Suppressor macrophage (primary cell): ENCODE measurements around the gene HHIPL1.
A peak's percentile ranks its signal among the peaks of the same experiment; 100 is the strongest.

Experiments
- DNase-seq, 4 experiments: peaks; one replicate each; pipeline ENCODE4 v3.0.0-alpha.2; 2020 to 2022

Gene HHIPL1

DNA sequence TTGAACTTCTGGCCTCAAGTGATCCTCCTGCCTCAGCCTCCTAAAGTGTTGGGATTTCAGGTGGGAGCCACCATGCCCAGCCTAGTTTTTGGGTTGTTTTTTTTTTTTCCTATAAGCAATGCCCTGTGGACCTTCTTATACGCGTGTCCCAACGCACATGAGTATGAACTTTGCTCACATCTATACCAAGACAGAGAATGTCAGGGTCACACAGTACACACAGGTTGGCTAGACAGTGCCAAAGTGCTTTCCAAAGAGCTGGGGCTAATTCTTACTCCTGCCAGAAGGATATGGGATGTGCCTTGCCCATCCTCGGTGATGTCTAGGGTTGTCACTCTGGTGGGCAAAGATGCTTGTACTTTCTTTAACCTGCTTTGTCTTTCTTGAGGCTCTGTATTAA is 33.3 kb upstream of the HHIPL1 start:
- no peak for DNase-seq

GRCh38 chr14:99612071-99612737 is 32.7 kb upstream of the HHIPL1 start:
- no peak for DNase-seq

GRCh38 chr14:99612738-99613330 is 32.1 kb upstream of the HHIPL1 start:
- no peak for DNase-seq

DNA sequence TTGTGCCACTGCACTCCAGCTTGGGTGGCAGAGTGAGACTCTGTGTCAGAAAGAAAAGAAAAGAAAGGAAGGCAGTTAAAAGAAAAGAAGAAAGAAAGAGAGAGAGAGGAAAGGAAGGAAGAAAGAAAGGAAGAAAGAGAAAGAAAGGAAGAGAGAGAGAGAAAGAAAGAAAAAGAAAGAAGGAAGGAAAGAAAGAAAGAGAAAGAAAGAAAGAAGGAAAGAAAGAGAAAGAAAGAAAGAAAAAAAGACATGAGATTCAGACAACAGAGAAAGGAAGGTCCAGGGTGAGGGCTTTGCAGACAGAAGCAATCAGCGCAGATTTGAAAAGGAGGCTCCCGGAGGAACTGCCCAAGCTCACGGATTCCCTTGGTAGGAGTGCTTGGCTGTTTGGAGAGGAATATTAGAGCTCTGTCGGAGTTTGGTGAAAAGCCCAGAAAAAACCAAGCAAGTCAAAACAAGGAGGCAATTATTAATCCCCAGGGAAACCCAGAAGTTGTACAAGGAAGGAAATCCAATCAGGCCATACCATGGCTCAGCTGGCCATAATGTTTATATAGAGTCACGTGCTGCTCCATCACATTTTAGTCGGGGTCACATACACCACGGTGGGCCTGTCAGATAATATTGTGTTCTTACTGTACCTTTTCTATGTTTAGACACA is 29.3 kb upstream of the HHIPL1 start:
- DNase-seq, result no peak

DNA sequence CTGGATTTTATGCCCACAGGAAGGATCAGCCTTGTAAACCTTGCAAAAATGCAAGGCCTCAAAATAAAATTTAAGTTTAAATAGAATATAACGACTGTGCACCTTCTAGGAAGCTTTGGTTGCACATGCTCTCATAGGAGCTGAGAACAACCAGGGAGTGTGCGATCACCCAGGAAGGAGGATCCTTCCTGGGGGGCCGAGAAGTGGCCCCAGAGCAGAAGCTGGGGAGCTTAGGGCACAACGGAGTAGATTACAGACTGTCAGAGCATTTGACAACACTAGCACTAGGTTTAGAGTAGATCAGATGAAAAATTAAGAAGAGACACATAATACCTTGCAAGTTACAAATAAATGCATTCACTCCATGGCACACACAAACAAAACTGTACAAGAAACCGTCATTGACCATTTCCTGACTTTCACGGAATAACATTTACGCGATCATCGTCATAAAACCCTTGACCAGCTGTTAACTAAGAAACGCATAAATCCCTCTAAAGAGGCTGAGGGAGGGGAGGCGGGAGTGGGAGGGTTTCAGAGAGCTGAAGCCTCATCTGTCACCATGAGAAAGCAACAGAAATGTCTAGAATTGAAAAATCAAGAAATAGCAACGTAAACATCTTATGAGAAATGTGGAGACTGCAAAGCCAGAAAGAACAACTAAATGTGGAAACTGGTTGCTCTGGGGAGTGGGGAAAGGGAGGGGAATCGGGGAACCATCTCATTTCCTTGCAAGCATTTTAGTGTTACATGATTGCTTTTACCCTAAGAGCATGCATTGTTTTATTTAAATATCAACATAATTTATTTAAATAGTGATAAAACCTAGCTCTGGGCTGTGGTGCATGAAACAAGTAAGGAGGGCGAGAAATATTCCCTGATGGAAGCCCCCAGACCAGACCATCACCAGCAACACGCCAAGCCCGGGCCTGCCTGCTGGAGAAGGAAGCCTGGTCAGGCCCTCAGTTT is 27.8 kb upstream of the HHIPL1 start:
- DNase-seq, result no peak

GRCh38 chr14:99619835-99620834 is 24.8 kb upstream of the HHIPL1 start:
- no peak for DNase-seq

DNA sequence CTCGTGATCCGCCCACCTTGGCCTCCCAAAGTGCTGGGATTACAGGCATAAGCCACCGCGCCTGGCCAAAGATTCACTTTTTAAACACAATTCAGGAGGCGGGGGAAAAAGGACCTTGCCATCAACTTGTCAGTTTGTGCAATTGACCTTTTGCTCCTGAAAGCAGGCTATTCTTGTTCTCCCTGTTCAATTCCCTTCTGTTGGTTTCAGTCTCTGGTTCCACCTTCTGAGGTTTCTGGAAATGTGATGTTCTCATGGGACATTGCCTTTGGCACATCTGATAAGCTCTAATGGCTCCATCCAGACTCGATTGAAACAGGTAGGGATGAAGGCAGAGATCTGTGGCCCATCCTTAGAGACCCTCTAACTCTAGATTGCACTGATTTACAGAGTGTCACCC is 23.0 kb upstream of the HHIPL1 start:
- DNase-seq, result no peak

- DNase-seq, result no peak
Observed at GRCh38 chr14:99624024-99624423, 20.9 kb upstream of the HHIPL1 start.

GRCh38 chr14:99624971-99625370 is 20.0 kb upstream of the HHIPL1 start:
- no peak for DNase-seq

DNA sequence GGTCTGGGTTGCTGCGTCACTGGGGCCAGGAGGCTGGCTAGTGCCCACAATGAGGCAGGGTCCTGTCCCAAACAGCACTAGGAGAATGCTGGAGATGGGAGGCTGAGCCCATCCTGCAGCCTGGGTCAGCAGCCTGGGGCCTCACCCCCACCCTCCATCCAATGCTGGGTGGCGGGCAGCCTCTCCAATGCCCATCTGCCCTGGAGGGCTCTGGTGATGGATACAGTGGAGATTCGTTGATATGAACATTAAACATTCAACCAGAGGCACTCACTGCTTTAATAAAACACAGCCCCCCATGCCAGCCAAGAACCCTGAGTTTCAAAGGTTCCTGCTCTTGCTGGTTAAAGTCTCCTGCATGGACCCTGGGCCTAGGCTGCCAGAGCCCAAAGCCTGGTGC is 19.5 kb upstream of the HHIPL1 start:
- DNase-seq, result no peak

- DNase-seq, result no peak
Observed at GRCh38 chr14:99626041-99626648, 18.8 kb upstream of the HHIPL1 start.

DNA sequence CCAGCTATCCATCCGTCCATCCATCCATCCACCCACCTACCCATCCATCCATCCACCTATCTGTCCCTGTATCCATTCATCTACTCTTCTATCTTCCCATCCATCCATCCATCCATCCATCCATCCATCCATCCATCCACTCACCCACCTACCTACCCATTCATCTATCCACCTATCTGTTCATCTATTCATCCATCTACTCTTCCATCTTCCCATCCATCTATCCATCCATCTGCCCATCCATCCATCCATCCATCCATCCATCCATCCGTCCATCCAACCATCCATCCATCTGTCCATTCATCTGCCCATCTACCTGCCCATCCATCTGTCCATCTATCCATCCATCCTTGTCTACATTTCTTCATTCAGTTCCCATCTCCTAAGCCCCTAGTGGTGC is 17.8 kb upstream of the HHIPL1 start:
- no peak for DNase-seq

DNA sequence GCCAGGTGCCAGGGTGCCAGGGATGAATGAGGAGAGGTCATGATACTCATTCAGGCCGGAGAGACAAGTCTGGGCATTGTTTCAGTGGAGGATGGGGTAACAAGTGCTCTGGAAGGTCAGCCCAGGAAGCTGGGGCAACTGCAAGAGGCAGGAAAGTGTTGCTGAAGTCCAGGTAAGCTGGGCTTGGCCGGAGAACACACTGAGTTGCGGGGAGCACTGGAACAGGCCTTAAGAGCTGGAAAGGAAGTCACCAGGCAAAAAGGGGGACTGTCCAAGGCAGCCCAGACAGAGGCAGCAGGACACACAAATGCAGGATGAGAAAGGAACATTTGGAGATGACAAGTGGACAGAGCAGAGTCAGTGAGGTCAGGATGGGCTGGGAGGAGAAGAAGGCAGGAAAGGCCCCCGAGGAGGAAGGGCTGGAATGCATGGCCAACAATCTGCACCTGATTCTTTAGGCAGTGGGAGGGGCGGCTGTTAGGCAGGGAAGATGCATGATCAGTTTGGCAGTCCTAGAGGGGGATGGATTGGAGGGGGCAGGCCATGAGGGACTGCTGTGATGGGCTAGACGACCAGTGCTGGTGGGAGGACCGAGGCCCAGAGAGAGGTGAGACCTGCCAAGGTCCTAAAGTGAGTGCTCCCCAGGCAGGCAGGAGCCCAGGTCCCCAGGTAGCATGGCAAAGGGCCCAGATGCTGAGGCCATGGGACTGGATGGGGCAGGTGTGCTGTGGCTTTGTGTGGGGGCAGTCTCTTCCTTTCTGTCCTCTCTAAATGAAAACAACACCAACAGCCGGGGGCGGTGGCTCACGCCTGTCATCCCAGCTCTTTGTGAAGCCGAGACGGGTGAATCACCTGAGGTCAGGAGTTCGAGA is 17.2 kb upstream of the HHIPL1 start:
- no peak for DNase-seq

- DNase-seq, result peak; percentile 69 to 88 (median 78)
Observed at GRCh38 chr14:99628887-99629618, 15.9 kb upstream of the HHIPL1 start.

DNA sequence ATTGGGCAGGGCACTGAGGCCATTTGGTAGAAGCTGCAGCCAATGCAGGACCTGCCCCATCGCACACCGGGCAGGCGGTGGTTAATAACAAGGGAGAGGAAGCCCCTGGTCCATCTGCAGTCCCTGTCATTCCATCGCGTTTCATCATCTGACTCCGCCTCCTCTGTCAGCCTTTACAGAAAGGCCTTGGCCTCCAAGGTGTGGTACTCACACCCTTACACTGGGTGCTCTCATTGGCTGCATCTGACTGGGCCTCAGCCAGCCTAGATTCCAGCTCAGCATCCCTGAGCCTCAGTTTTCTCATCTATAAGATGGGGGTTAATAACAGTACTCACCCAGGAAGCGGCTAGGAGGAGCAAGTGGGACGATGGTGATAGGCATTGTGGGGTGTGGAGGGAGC is 14.7 kb upstream of the HHIPL1 start:
- no peak for DNase-seq

GRCh38 chr14:99632410-99633035 is 12.4 kb upstream of the HHIPL1 start:
- DNase-seq, result no peak

GRCh38 chr14:99633141-99633540 is 11.8 kb upstream of the HHIPL1 start:
- DNase-seq, result no peak

DNA sequence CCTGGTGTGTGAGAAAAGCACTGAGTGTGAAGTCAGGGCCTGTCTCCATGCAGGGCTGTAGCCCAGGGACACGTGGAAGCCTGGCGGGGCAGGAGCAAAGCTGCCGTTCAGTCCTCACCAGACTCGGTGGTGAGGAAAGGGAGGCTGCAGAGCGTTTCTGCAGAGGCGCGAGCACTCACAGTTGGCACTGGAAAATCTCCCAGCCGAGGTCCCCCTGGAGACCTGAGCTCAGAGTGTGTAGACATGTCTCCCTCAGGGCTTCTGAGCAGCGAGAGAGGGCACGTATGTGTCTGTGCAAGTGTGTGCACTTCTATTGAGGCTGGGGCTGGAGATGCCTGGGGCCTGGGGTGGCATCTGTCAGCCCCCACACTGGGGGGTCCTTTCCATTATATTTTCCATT is 11.0 kb upstream of the HHIPL1 start:
- DNase-seq, result no peak

DNA sequence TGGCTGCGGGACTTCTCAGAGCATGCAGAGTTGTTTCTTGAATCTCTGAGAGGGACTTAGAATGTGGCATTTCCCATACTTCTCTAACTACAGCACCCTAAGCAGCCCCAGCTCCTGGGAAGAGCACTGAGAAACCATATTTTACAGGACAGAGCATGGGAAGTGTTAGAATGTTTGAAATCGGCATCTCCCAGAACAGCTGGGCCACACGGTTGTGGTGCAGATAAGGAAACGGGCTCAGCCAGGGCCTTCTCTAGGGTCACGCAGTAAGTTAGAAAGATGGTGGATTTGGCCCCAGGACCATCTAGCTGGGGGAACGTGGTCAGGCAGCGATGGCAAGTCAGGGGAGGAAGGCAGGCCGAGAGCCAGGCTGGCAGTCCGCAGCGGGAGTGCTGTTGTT is 10.5 kb upstream of the HHIPL1 start:
- no peak for DNase-seq
